Activated T-cell treated with anti-CD3 and anti-CD28 coated beads, Interleukin-2, amount 50 U/mL, for 72 hours (primary cell): Measurements from ENCODE around the gene GABRR2. TPM values are rescaled to one million over a fixed set of nuclear protein-coding genes. Genes with fewer than 3 reads are reported as not detected.

ENCODE experiments used
- ATAC-seq, 2 donors: fragments of 150-1000 bp; cut with Tn5 transposase; replicated peaks in 1 of 2; 2 replicates each; pipeline ENCODE4 v1.10.0; 2021; ENCODE audit warnings: moderate library complexity in 2 of 2, mild to moderate bottlenecking in 1 of 2
- DNase-seq, 2 donors: peaks; one replicate each; pipeline ENCODE4 v3.0.0; 2021 to 2022; ENCODE audit warnings: mixed read lengths in 1 of 2
- H3K27ac Mint-ChIP-seq: one replicate; pipeline ENCODE4 v1.8.0; 2022; ENCODE audit warnings: mild to moderate bottlenecking, moderate library complexity, mixed read lengths
- H3K27me3 Mint-ChIP-seq: one replicate; pipeline ENCODE4 v1.8.0; 2022; ENCODE audit warnings: low read depth, mixed read lengths
- H3K36me3 Mint-ChIP-seq, 2 donors: one replicate each; pipeline ENCODE4 v1.8.0; 2022; ENCODE audit warnings: mixed read lengths in 2 of 2, mild to moderate bottlenecking in 1 of 2; ENCODE audit not compliant: insufficient read depth in 2 of 2
- H3K4me1 Mint-ChIP-seq: one replicate; pipeline ENCODE4 v1.8.0; 2022; ENCODE audit warnings: low read depth, mixed read lengths
- H3K4me3 Mint-ChIP-seq, 2 donors: one replicate each; pipeline ENCODE4 v1.8.0; 2022; ENCODE audit warnings: mild to moderate bottlenecking in 2 of 2, mixed read lengths in 2 of 2, moderate library complexity in 2 of 2
- H3K9me3 Mint-ChIP-seq, 2 donors: one replicate each; pipeline ENCODE4 v1.8.0; 2022; ENCODE audit warnings: mixed read lengths in 2 of 2
- total RNA-seq, 2 donors: library from RNA; stranded (reverse); gene quantifications; one replicate each; pipeline ENCODE4 v1.2.3, GENCODE V29; 2022

The GABRR2 gene
- total RNA-seq: under 1 TPM; 0.46 to 0.74 TPM

GRCh38 chr6:89315249-89315885, at the start of gene GABRR2:
Gene GABRR2, minus strand, starts transcription at chr6:89315299. Its CDS starts 134 bp downstream, at chr6:89315165.
- Mint-ChIP-seq H3K27ac (no peak within 1 kb of the TSS), H3K36me3 (no peaks in the 10 kb centered on the region), H3K4me3 (no peak within 1 kb of the TSS), H3K27me3 (no peaks in the 10 kb centered on the region), H3K9me3 (no peaks in the 10 kb centered on the region), H3K4me1 (no peaks in the 10 kb centered on the region)
- ATAC-seq: no peak
- no peak for DNase-seq

GRCh38 chr6:89364586-89364985, 49.5 kb upstream of the GABRR2 start:
- Mint-ChIP-seq H3K4me1 (peaks cover 25% of the 10 kb centered on the region), H3K36me3 (no peaks in the 10 kb centered on the region), H3K27me3 (no peaks in the 10 kb centered on the region), H3K4me3 (no peak overlapping the region), H3K27ac (no peak overlapping the region), H3K9me3 (no peaks in the 10 kb centered on the region)
- ATAC-seq (no peak), DNase-seq (no peak)

GRCh38 chr6:89361171-89361570, 46.1 kb upstream of the GABRR2 start:
- Mint-ChIP-seq H3K4me1 (peaks cover 51% of the 10 kb centered on the region), H3K27me3 (no peaks in the 10 kb centered on the region), H3K9me3 (no peaks in the 10 kb centered on the region), H3K36me3 (no peaks in the 10 kb centered on the region), H3K27ac (no peak overlapping the region), H3K4me3 (no peak overlapping the region)
- DNase-seq: no peak
- ATAC-seq: no peak

- ATAC-seq (peak; percentile 87 to 89), DNase-seq (no peak)
- H3K27ac Mint-ChIP-seq: peak overlapping the region; percentile 16
- H3K27me3 Mint-ChIP-seq: no peaks in the 10 kb centered on the region
- peak overlapping the region; percentile 53 to 59 for H3K4me3 Mint-ChIP-seq
- peaks cover 57% of the 10 kb centered on the region for H3K4me1 Mint-ChIP-seq
- H3K36me3 Mint-ChIP-seq: no peaks in the 10 kb centered on the region
- H3K9me3 Mint-ChIP-seq: no peaks in the 10 kb centered on the region
Observed at GRCh38 chr6:89360415-89360999, 45.4 kb upstream of the GABRR2 start.

GRCh38 chr6:89359561-89359960, 44.5 kb upstream of the GABRR2 start:
- Mint-ChIP-seq H3K36me3 (no peaks in the 10 kb centered on the region), H3K27me3 (no peaks in the 10 kb centered on the region), H3K27ac (no peak overlapping the region), H3K4me3 (no peak overlapping the region), H3K4me1 (peaks cover 66% of the 10 kb centered on the region), H3K9me3 (no peaks in the 10 kb centered on the region)
- ATAC-seq: no peak
- DNase-seq: no peak

GRCh38 chr6:89357390-89357789, 42.3 kb upstream of the GABRR2 start:
- no peaks in the 10 kb centered on the region for H3K27me3 Mint-ChIP-seq
- DNase-seq: peak in 1 of 2 donors; percentile 5
- no peaks in the 10 kb centered on the region for H3K9me3 Mint-ChIP-seq
- peaks cover 74% of the 10 kb centered on the region for H3K4me1 Mint-ChIP-seq
- H3K36me3 Mint-ChIP-seq: no peaks in the 10 kb centered on the region
- peak overlapping the region; percentile 74 to 86 for H3K4me3 Mint-ChIP-seq
- H3K27ac Mint-ChIP-seq: peak overlapping the region; percentile 43
- no peak for ATAC-seq

- Mint-ChIP-seq H3K4me1 (peaks cover 77% of the 10 kb centered on the region), H3K4me3 (peak overlapping the region; percentile 74 to 86), H3K27me3 (no peaks in the 10 kb centered on the region), H3K27ac (no peak overlapping the region), H3K9me3 (no peaks in the 10 kb centered on the region), H3K36me3 (peaks cover 3 to 4% of the 10 kb centered on the region in 2 donors)
- no peak for ATAC-seq
- no peak for DNase-seq
Observed at GRCh38 chr6:89356642-89357170, 41.6 kb upstream of the GABRR2 start.

- H3K4me3 Mint-ChIP-seq: peak overlapping the region; percentile 3 to 31
- no peaks in the 10 kb centered on the region for H3K9me3 Mint-ChIP-seq
- no peaks in the 10 kb centered on the region for H3K27me3 Mint-ChIP-seq
- peaks cover 78% of the 10 kb centered on the region for H3K4me1 Mint-ChIP-seq
- H3K36me3 Mint-ChIP-seq: peaks cover 3 to 4% of the 10 kb centered on the region in 2 donors
- ATAC-seq (no peak), DNase-seq (no peak)
- H3K27ac Mint-ChIP-seq: no peak overlapping the region
Observed at GRCh38 chr6:89355511-89356194, 40.6 kb upstream of the GABRR2 start.

GRCh38 chr6:89353702-89354392, 38.7 kb upstream of the GABRR2 start:
- Mint-ChIP-seq H3K27me3 (no peaks in the 10 kb centered on the region), H3K4me3 (peak overlapping the region; percentile 95 to 99), H3K9me3 (no peaks in the 10 kb centered on the region), H3K36me3 (peaks cover 3 to 9% of the 10 kb centered on the region in 2 donors), H3K27ac (peak overlapping the region; percentile 83), H3K4me1 (peaks cover 82% of the 10 kb centered on the region)
- DNase-seq: no peak
- ATAC-seq: no peak

GRCh38 chr6:89353118-89353556, 38.0 kb upstream of the GABRR2 start:
- no peaks in the 10 kb centered on the region for H3K27me3 Mint-ChIP-seq
- DNase-seq: peak in 1 of 2 donors; percentile 29
- H3K4me3 Mint-ChIP-seq: peak overlapping the region; percentile 95 to 99
- no peak for ATAC-seq
- H3K27ac Mint-ChIP-seq: peak overlapping the region; percentile 83
- no peaks in the 10 kb centered on the region for H3K9me3 Mint-ChIP-seq
- H3K4me1 Mint-ChIP-seq: peaks cover 88% of the 10 kb centered on the region
- H3K36me3 Mint-ChIP-seq: peaks cover 4 to 9% of the 10 kb centered on the region in 2 donors

- H3K4me1 Mint-ChIP-seq: peaks cover 87% of the 10 kb centered on the region
- peaks cover 4 to 9% of the 10 kb centered on the region in 2 donors for H3K36me3 Mint-ChIP-seq
- H3K27ac Mint-ChIP-seq: peak within 1 kb of the TSS; percentile 100
- H3K9me3 Mint-ChIP-seq: no peaks in the 10 kb centered on the region
- ATAC-seq: peak; percentile 92 to 94
- H3K4me3 Mint-ChIP-seq: peak within 1 kb of the TSS; percentile 95 to 99
- DNase-seq: peak; percentile 86 to 90
- no peaks in the 10 kb centered on the region for H3K27me3 Mint-ChIP-seq
Observed at GRCh38 chr6:89352278-89353117, 37.4 kb upstream of the GABRR2 start, which contains the start of gene UBE2J1. Gene UBE2J1, minus strand, starts transcription at chr6:89352722. Its CDS starts 153 bp downstream, at chr6:89352569.

- ATAC-seq (no peak), DNase-seq (no peak)
- no peaks in the 10 kb centered on the region for H3K27me3 Mint-ChIP-seq
- H3K4me1 Mint-ChIP-seq: peaks cover 79% of the 10 kb centered on the region
- H3K4me3 Mint-ChIP-seq: peak overlapping the region; percentile 95 to 99
- peak overlapping the region; percentile 100 for H3K27ac Mint-ChIP-seq
- peaks cover 4 to 9% of the 10 kb centered on the region in 2 donors for H3K36me3 Mint-ChIP-seq
- H3K9me3 Mint-ChIP-seq: no peaks in the 10 kb centered on the region
Observed at GRCh38 chr6:89351671-89352277, 36.7 kb upstream of the GABRR2 start.
